ENCODE results near the gene ARRB2. TPM values are rescaled to one million over a fixed set of nuclear protein-coding genes. Genes with fewer than 3 reads are reported as not detected.

ARRB2 gene
- total and polyA plus RNA-seq, 2 of the 13 experiments (the other 11 are each of a cell fraction or from before 2014, with no cell fraction given), result 21.5 to 49.2 TPM

GRCh38 chr17:4709794-4710692 lies at the start of gene ARRB2 (continued):
- TF ChIP-seq ISX (CRISPR knock-in tag; conservative IDR thresholded peaks at IDR 0.05) (no peak), ZNF878 (CRISPR knock-in tag; IDR thresholded peaks at IDR 0.05) (no peak), IRF1 (CRISPR knock-in tag; IDR thresholded peaks at IDR 0.05; ENCODE audit: low read depth) (no peak), ZBTB20 (CRISPR knock-in tag; IDR thresholded peaks at IDR 0.05; ENCODE audit: borderline replicate concordance, low read depth) (no peak), PHF5A (CRISPR knock-in tag; IDR thresholded peaks at IDR 0.05; ENCODE audit: low read depth, unreplicated experiment) (no peak), AGO1 (IDR thresholded peaks at IDR 0.05; ENCODE audit: low read depth, low read length, poor library complexity, severe bottlenecking) (no peak), ONECUT2 (CRISPR knock-in tag; IDR thresholded peaks at IDR 0.05) (no peak), CENPT (CRISPR knock-in tag; IDR thresholded peaks at IDR 0.05; ENCODE audit: low read depth) (no peak), ZNF326 (CRISPR knock-in tag; IDR thresholded peaks at IDR 0.05; ENCODE audit: borderline replicate concordance) (no peak), YEATS4 (CRISPR knock-in tag; IDR thresholded peaks at IDR 0.05; ENCODE audit: borderline replicate concordance) (peak; percentile 37; the same call in 1 of the 2 replicates), KLF9 (CRISPR knock-in tag; IDR thresholded peaks at IDR 0.05; ENCODE audit: low read depth) (0 out of 2 replicates have a peak, but pooled peaks have one; percentile 14), ZMAT3 (CRISPR knock-in tag; conservative IDR thresholded peaks at IDR 0.05) (peak; percentile 64; the same call in 1 of the 2 replicates), KAT8 (CRISPR knock-in tag; IDR thresholded peaks at IDR 0.05) (peak; percentile 51; the same call in 1 of the 2 replicates), ZNF83 (CRISPR knock-in tag; IDR thresholded peaks at IDR 0.05; ENCODE audit: borderline replicate concordance) (0 out of 2 replicates have a peak, but pooled peaks have one; percentile 66), ZNF253 (CRISPR knock-in tag; IDR thresholded peaks at IDR 0.05; ENCODE audit: borderline replicate concordance) (no peak), CC2D1A (CRISPR knock-in tag; IDR thresholded peaks at IDR 0.05) (no peak), ARNT2 (CRISPR knock-in tag; IDR thresholded peaks at IDR 0.05; ENCODE audit: low read depth) (peak; percentile 19; the same call in 1 of the 2 replicates), SALL2 (CRISPR knock-in tag; IDR thresholded peaks at IDR 0.05) (no peak), THAP9 (CRISPR knock-in tag; IDR thresholded peaks at IDR 0.05; ENCODE audit: borderline replicate concordance) (peak; percentile 53; the same call in 1 of the 2 replicates), TARDBP (CRISPR knock-in tag; IDR thresholded peaks at IDR 0.05) (peak; percentile 54), ZNF317 (CRISPR knock-in tag; IDR thresholded peaks at IDR 0.05) (peak; percentile 97), ZNF337 (CRISPR knock-in tag; IDR thresholded peaks at IDR 0.05; ENCODE audit: borderline replicate concordance, low read depth) (no peak)
- TF ChIP-seq, protein P1, sequence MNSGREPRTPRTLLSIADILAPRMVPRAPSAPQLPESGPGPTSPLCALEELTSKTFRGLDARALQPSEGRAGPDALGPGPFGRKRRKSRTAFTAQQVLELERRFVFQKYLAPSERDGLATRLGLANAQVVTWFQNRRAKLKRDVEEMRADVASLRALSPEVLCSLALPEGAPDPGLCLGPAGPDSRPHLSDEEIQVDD (CRISPR knock-in tag; IDR thresholded peaks at IDR 0.05; ENCODE audit: borderline replicate concordance), result no peak
- TF ChIP-seq, protein P2, sequence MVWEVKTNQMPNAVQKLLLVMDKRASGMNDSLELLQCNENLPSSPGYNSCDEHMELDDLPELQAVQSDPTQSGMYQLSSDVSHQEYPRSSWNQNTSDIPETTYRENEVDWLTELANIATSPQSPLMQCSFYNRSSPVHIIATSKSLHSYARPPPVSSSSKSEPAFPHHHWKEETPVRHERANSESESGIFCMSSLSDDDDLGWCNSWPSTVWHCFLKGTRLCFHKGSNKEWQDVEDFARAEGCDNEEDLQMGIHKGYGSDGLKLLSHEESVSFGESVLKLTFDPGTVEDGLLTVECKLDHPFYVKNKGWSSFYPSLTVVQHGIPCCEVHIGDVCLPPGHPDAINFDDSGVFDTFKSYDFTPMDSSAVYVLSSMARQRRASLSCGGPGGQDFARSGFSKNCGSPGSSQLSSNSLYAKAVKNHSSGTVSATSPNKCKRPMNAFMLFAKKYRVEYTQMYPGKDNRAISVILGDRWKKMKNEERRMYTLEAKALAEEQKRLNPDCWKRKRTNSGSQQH (CRISPR knock-in tag; IDR thresholded peaks at IDR 0.05; ENCODE audit: low read depth), result no peak

All from HepG2 (cell line).